ENCODE results near the gene PUSL1. TPM values are rescaled to one million over a fixed set of nuclear protein-coding genes. Genes with fewer than 3 reads are reported as not detected.
"Not testable (repeated sequence)": the region's sequence is repeated elsewhere in the genome, so short reads cannot be mapped to it uniquely, and the experiment has no call there.

PUSL1 gene
- total and polyA plus RNA-seq, 2 experiments from 2014 or later, result 30.9 to 36.2 TPM

DNA sequence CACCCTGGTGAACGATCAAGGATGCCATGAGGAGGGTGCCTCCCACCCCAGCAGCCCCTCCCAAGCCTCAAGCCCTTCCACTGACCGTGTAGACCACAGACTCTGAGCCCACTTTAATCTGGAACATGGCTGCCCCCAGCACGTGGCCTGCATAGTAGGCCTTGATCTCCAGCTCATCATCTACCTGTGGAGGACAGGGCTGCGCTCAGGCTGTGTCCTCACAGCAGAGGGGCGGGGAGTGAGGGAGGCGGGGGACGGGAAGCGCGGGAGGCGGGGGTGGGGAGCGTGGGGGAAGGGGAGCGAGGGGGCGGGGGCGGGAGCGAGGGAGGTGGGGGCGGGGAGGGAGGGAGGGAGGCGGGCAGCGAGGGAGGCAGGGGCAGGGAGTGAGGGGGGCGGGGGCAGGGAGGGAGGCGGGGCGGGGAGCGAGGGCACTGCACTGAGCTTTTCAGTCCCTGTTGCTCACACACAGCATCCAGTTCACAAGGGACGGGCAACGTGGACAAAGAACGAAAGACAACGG is 7.1 kb downstream of the PUSL1 start:
- in situ Hi-C loops (cut with MboI), result no loop called here
- H3K9me3 ChIP-seq (ENCODE audit: low read depth), result no peaks in the 10 kb centered on the region
- no peaks in the 10 kb centered on the region for H3K9me2 ChIP-seq (ENCODE audit: insufficient read depth)
- WGBS, 2 experiments (ENCODE audit: low coverage in 1 of 2, low lambda C conversion rate in 2 of 2, missing lambda C conversion rate in 2 of 2), result 61 to 65% methylated on average over 10 to 26 of the region's 26 CpGs
- no peak for DNase-seq
- H3K27me3 ChIP-seq (replicated peaks; ENCODE audit: insufficient read depth), result no peaks in the 10 kb centered on the region
- peaks cover 27% of the 10 kb centered on the region for H3F3A ChIP-seq (ENCODE audit: insufficient read depth)
- H3K4me1 ChIP-seq (ENCODE audit: insufficient read depth), result peaks cover 12% of the 10 kb centered on the region
- H3K36me3 ChIP-seq (ENCODE audit: low read depth), result peaks cover 16% of the 10 kb centered on the region; the same call in 1 of the 2 replicates
- H3K4me2 ChIP-seq (ENCODE audit: unreplicated experiment), result no peak overlapping the region
- H2AFZ ChIP-seq, result no peak overlapping the region
- no peak overlapping the region for H3K4me3 ChIP-seq
- TF ChIP-seq EZH2 (IDR thresholded peaks at IDR 0.05; ENCODE audit: insufficient read depth, poor library complexity, severe bottlenecking), result no peak
- no peak for TF ChIP-seq EZH2phosphoT487 (IDR thresholded peaks at IDR 0.05; ENCODE audit: insufficient read depth, low read depth)
- no peaks in the 10 kb centered on the region for H4K20me1 ChIP-seq (ENCODE audit: insufficient read depth)
- H3K79me2 ChIP-seq (ENCODE audit: insufficient read depth), result peaks cover 66% of the 10 kb centered on the region
- H3K9ac ChIP-seq, result no peak overlapping the region
- no peak overlapping the region for H3K27ac ChIP-seq

DNA sequence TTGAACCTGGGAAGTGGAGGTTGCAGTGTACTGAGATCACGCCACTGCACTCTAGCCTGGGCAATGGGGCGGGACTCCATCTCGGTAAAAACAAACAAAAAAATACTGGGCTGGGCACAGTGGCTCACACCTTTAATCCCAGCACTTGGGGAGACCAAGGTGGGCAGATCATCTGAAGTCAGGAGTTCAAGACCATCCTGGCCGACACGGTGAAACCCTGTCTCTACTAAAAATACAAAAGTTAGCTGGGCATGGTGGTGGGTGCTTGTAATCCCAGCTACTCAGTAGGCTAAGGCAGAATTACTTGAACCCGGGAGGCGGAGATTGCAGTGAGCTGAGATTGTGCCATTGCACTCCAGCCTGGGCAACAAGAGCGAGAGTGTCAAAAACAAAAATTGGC is 7.8 kb downstream of the PUSL1 start:
- in situ Hi-C loops (cut with MboI); DNase-seq; H3K27me3 ChIP-seq (replicated peaks; ENCODE audit: insufficient read depth); H4K20me1 ChIP-seq (ENCODE audit: insufficient read depth); H3K9me2 ChIP-seq (ENCODE audit: insufficient read depth); H3K4me2 ChIP-seq (ENCODE audit: unreplicated experiment); H3K27ac ChIP-seq; H3K4me3 ChIP-seq; H3K9me3 ChIP-seq (ENCODE audit: low read depth); H2AFZ ChIP-seq; H3K9ac ChIP-seq: not testable (repeated sequence)
- Histone ChIP-seq H3F3A (ENCODE audit: insufficient read depth) (peaks cover 27% of the 10 kb centered on the region), H3K4me1 (ENCODE audit: insufficient read depth) (peaks cover 12% of the 10 kb centered on the region), H3K36me3 (ENCODE audit: low read depth) (peaks cover 16% of the 10 kb centered on the region; the same call in 1 of the 2 replicates), H3K79me2 (ENCODE audit: insufficient read depth) (peaks cover 71% of the 10 kb centered on the region)
- 92 to 96% methylated on average over 8 of the region's 8 CpGs for WGBS, 2 experiments (ENCODE audit: low coverage in 1 of 2, low lambda C conversion rate in 2 of 2, missing lambda C conversion rate in 2 of 2)

DNA sequence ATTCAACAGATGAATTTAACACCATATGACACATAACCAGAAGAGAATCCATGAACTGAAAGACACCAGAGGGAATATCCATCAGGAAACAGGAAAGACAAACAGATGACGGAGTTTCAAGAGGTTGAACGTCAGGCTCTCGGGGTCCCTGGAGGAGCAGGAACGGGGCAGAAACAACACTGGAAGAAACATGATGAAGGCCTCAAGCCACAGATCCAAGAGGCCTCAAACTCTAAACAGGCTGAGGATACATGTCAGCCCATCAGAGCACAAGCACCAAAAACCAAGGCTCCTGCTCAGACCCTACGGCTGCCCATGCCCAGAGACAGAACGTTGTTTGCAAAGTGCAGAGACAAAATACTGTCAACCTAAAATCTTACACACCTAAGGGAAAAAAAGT is 9.0 kb downstream of the PUSL1 start:
- Histone ChIP-seq H2AFZ (no peak overlapping the region), H3K4me2 (ENCODE audit: unreplicated experiment) (no peak overlapping the region), H3K9ac (peak overlapping the region; percentile 65), H3K9me2 (ENCODE audit: insufficient read depth) (no peaks in the 10 kb centered on the region), H3F3A (ENCODE audit: insufficient read depth) (peaks cover 27% of the 10 kb centered on the region), H3K36me3 (ENCODE audit: low read depth) (peaks cover 16% of the 10 kb centered on the region; the same call in 1 of the 2 replicates), H3K9me3 (ENCODE audit: low read depth) (no peaks in the 10 kb centered on the region), H3K27me3 (replicated peaks; ENCODE audit: insufficient read depth) (no peaks in the 10 kb centered on the region), H3K79me2 (ENCODE audit: insufficient read depth) (peaks cover 82% of the 10 kb centered on the region), H3K4me1 (ENCODE audit: insufficient read depth) (peaks cover 12% of the 10 kb centered on the region), H4K20me1 (ENCODE audit: insufficient read depth) (no peaks in the 10 kb centered on the region), H3K27ac (peak overlapping the region; percentile 94), H3K4me3 (no peak overlapping the region)
- no peak for TF ChIP-seq EZH2 (IDR thresholded peaks at IDR 0.05; ENCODE audit: insufficient read depth, poor library complexity, severe bottlenecking)
- no peak for TF ChIP-seq EZH2phosphoT487 (IDR thresholded peaks at IDR 0.05; ENCODE audit: insufficient read depth, low read depth)
- DNase-seq, result no peak
- 94 to 96% methylated on average over 6 of the region's 6 CpGs for WGBS, 2 experiments (ENCODE audit: low coverage in 1 of 2, low lambda C conversion rate in 2 of 2, missing lambda C conversion rate in 2 of 2)
- in situ Hi-C loops (cut with MboI), result no loop called here

DNA sequence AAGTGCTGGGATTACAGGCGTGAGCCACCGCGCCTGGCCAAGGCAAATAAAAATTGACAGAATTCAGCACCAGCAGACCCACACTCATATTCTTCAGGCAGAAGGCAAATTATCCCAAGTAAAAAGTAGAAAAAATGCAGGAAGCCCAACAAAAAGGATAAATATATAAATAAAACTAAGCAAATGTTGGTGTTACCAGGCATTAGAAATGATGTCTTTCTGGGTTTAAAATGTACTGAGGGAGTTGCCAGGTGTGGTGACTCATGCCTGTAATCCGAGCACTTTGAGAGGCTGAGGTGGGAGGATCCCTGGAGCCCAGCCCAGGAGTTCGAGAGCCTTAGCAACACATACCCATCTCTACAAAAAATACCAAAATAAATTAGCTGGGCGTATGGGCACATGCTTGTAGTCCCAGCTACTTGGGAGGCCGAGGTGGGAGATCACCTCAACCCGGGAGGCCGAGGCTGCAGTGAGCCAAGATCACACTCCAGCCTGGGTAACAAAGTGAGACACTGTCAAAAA is 9.8 kb downstream of the PUSL1 start:
- Histone ChIP-seq H3K79me2 (ENCODE audit: insufficient read depth) (peaks cover 88% of the 10 kb centered on the region), H3K27ac (peak overlapping the region; percentile 94), H3K36me3 (ENCODE audit: low read depth) (peaks cover 12% of the 10 kb centered on the region; the same call in 1 of the 2 replicates), H3K4me2 (ENCODE audit: unreplicated experiment) (no peak overlapping the region), H4K20me1 (ENCODE audit: insufficient read depth) (no peaks in the 10 kb centered on the region), H2AFZ (no peak overlapping the region), H3K4me1 (ENCODE audit: insufficient read depth) (peaks cover 12% of the 10 kb centered on the region), H3K27me3 (replicated peaks; ENCODE audit: insufficient read depth) (no peaks in the 10 kb centered on the region), H3K9me3 (ENCODE audit: low read depth) (no peaks in the 10 kb centered on the region), H3K9ac (peak overlapping the region; percentile 75), H3K9me2 (ENCODE audit: insufficient read depth) (no peaks in the 10 kb centered on the region), H3K4me3 (no peak overlapping the region), H3F3A (ENCODE audit: insufficient read depth) (peaks cover 27% of the 10 kb centered on the region)
- no peak for TF ChIP-seq EZH2 (IDR thresholded peaks at IDR 0.05; ENCODE audit: insufficient read depth, poor library complexity, severe bottlenecking)
- in situ Hi-C loops (cut with MboI), result no loop called here
- 32% methylated on average over 9 of the region's 9 CpGs for WGBS, 2 experiments (ENCODE audit: low coverage in 1 of 2, low lambda C conversion rate in 2 of 2, missing lambda C conversion rate in 2 of 2)
- DNase-seq, result peak; percentile 96
